HG03457 (cell line): Measurements from ENCODE around the gene ELOVL1.

Experiments used
- ATAC-seq: cut with Tn5 transposase; IDR thresholded peaks from one replicate; pipeline ENCODE4 v1.9.1; 2021; ENCODE audit warnings: moderate number of reproducible peaks; ENCODE audit not compliant: unreplicated experiment

The ELOVL1 gene

DNA sequence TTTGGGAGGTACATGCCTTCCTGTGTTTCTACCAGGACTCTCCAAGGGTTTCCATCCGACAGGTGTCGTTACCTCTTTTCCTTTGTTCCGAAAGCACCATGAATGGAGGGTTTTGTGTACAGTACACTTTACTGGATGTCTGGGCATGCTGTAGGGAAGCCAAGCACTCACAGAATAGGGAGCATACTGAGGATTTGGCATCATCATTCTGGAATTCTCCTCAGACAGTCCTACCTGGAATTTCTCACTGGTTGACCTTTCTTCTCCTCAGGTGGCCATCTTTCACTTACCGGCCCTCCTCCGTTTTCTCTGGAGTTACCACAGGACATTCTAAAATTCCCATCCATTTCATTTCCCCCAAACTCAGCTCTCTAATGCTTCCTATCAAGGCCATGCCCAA lies 36.1 kb downstream of the ELOVL1 start:
- ATAC-seq: no peak

DNA sequence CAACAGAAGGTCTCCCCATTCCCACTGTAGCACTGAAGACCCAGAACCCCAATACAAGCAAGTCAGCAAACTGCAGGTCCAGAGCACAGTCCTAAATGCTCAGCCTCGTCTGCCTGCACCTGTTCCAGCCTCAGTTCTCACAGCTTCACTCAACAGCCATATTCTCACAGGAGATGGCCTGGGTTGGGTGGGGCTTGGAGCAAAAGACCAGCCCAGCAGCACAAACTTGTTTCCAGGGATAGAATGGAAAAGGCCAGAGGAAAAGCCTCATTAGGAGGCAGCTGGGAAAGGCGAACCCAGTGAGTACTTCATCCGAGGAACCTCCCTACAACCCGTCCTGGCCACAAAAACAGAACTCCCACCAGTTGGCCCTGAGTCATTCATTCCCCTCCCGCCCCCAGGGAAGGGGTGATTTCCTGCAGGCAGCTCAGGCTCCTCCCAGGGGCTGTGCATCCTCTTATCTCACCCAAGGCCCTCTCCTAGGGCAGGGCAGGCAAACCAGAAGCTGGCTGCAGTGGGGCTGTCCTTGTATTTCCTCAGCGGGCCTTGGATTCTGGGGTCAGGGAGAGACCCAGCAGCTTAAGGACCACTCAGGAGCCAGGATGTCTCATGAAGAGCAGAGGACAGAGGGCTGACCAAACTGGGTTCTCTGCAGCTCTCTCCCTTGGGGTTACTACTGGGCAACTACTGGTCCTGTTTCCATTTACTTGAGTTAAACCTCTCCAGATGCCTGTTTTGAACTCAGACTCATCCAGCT lies 37.6 kb downstream of the ELOVL1 start:
- no peak for ATAC-seq

DNA sequence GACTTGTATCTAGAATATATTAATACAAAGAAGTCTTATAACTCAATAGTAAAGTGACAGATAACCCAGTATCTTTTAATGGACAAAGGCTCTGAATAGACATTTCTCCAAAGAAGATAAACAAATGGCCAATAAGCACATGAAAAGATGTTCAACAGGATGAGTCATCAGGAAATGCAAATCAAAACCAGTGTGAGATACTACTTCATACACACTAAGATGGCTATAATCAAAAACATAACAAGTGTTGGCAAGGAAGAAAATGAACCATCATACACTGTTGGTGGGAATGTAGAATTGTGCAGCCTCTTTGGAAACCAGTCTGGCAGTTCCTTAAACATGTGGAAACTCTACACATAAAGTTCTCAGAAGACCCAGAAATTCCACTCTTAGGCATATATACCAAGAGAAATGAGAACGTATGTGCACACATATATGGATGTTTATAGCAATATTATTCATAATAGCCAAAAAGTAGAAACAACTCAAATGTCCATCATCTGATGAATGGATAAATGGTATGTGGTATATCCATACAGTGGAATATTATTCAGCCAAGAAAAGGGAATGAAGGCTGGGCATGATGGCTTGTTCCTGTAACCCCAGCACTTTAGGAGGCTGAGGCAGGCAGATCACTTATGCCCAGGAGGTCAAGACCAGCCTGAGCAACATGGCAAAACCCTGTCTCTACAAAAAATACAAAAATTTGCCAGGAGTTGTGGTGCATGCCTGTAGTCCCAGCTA lies 40.1 kb downstream of the ELOVL1 start:
- ATAC-seq: no peak

- no peak for ATAC-seq
These were observed 42.4 kb downstream of the ELOVL1 start for GRCh38 chr1:43325381-43325780.

DNA sequence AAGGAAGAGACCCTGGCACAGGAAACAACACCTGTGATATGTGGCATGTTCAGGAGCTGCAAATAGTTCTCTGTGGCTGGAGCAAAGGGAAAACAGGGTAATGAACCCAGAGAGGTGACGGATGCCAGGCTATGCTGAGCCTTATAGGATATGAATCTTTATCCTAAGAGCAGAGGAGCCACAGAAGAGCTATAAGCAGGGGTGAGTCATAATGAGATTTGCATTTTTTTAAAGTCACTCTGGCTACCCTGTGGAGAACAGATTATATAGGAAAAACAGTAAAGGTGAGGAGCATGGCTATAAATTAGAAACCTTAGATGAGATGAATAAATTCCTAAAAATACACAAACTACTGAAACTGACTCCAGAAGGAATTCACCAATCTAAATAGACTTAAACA lies 43.0 kb downstream of the ELOVL1 start:
- ATAC-seq: no peak

DNA sequence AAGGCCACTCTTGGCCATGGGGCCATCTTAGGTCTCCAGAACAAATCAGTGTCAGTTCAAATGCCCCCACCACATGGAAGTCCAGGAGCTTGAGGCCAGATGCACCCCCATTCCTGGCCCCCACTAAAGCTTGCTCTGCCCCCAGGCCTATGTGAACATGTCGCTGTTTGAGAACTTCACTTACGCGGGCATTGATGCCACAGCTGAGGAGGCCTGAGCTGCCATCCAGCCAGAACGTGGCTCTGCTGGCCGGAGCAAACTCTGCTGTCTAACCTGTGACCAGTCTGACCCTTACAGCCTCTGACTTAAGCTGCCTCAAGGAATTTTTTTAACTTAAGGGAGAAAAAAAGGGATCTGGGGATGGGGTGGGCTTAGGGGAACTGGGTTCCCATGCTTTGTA lies 45.3 kb downstream of the ELOVL1 start:
- ATAC-seq: no peak

- no peak for ATAC-seq
These were observed 46.4 kb downstream of the ELOVL1 start for GRCh38 chr1:43321331-43321891.

- ATAC-seq: no peak
These were observed 48.0 kb downstream of the ELOVL1 start for GRCh38 chr1:43319766-43320165.

DNA sequence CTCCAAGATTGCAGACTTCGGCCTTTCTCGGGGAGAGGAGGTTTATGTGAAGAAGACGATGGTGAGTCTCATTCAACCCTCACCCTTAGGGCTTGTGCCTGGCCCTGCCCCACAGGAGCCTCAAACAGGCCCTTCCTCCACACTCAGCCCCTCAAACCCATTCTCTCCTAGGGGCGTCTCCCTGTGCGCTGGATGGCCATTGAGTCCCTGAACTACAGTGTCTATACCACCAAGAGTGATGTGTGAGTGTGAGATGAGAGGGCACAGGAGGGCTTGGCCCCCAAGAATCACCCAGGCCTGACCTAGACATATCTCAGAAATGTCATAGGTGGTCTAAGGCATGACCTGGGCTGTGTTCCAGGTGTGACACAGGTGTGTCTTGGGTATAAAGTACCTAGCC lies 48.5 kb downstream of the ELOVL1 start:
- no peak for ATAC-seq

- no peak for ATAC-seq
These were observed 49.0 kb downstream of the ELOVL1 start for GRCh38 chr1:43318831-43319230.

DNA sequence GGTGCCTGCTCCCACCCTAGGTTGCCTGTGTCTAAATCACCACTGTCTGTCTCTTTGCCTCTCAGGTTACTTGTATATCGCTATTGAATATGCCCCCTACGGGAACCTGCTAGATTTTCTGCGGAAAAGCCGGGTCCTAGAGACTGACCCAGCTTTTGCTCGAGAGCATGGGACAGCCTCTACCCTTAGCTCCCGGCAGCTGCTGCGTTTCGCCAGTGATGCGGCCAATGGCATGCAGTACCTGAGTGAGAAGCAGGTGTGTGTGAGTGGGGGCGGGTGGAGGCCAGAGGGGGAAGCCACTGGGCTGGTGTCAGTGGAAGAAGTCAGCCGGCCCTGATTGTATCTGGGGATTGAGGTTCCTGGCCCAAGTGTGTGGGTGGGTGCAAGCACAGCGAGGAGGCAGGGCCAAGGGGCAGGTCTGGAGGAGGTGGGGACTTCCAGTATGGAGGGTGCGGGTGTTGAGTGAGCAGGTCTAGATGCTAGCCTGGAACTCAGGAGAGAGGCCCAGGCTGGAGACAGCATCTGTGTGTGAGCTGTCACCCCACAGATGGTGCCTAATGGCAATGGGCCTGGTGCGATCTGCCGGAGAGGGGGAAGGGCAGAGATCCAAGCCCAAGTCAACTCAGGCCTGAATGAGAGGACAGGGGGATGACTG lies 49.9 kb downstream of the ELOVL1 start:
- no peak for ATAC-seq

DNA sequence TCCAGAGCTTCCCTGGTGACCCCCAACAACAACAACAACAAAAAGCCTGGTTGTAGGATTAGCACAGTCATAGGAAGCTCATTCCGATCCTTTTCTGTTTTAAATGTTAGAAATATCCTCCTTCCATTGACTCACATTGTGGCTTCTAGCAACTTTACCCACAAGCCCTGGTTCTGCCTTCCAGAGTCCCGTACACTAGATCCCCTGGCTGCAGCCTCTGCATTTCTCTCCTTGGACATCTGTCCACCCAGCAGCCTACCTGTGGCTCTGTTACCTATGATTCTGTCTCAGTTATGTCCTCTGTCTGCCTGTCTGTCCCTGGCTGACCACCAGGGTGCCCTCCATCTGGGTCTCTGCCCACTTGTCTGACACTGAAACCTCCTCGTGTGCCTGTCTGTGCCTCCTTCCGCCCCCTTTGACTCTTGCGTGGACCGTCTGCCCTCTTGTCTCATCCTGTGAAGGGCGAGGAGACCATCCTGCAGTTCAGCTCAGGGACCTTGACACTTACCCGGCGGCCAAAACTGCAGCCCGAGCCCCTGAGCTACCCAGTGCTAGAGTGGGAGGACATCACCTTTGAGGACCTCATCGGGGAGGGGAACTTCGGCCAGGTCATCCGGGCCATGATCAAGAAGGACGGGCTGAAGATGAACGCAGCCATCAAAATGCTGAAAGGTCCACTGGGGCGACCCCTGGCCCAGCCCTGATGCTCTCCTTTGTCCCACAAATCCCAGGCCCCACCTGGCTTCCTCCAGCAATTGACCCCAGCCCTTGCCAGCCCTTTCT lies 50.9 kb downstream of the ELOVL1 start:
- ATAC-seq: no peak

DNA sequence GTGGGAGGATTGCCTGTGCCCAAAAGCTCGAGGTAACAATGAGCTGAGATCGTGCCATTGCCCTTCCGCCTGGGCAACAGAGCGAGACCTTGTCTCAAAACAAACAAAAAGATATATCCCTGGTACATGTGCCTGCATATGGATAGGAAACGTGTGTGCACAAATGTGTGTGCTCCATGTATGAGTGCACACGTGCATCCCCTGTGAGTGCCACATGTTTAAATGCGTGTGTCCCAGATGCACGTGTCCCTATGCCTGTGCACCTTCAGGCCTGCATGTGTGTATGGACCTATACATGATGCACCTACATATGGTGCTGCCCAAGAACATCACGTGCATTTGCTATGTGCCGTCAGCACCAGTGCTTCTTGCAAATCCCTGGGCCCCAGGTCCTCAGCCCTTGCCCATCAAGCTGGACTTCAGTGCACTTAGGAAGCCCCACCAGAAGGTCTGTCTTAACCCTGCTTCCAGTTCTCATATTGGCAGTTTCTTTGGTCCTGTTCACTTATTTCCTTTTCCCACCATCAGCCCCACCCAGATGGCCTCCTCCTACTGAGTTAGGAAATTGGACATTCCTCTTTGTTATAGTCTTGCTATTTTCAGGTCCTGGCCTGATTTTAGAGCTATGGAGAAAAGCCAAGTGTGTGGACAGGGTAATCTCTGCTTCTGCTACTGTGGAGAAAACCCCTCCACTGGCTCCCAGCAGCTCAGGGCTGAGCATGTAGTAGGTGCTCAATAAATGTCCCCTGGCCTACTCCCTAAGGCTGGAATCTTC lies 51.7 kb downstream of the ELOVL1 start:
- no peak for ATAC-seq

- no peak for ATAC-seq
These were observed 52.3 kb downstream of the ELOVL1 start for GRCh38 chr1:43315481-43315880.

- no peak for ATAC-seq
These were observed 53.6 kb downstream of the ELOVL1 start for GRCh38 chr1:43314233-43314632.

- no peak for ATAC-seq
These were observed 54.0 kb downstream of the ELOVL1 start for GRCh38 chr1:43313771-43314170.
